HEK293 (cell line): ENCODE results near the gene FNIP1.
"Not testable (repeated sequence)": the region's sequence is repeated elsewhere in the genome, so short reads cannot be mapped to it uniquely, and the experiment has no call there.

ENCODE experiments used
- CTCF ChIA-PET: fragments of 350-600 bp; formaldehyde crosslinking; extraction: SDS; loops from one replicate; lab custom pipeline; 2021; ENCODE audit warnings: antibody characterized with exemption; lab: Yijun Ruan, JAX
- POLR2A ChIA-PET: fragments of 300-600 bp; formaldehyde crosslinking; extraction: SDS; loops from one replicate; lab custom pipeline; 2020; ENCODE audit warnings: antibody characterized with exemption, inconsistent platforms; lab: Yijun Ruan, JAX
- H3K27ac ChIP-seq: fragments of 200-500 bp; sonication (Bioruptor generic); 2 replicates; pipeline ENCODE4 v1.5.1; 2014; ENCODE audit warnings: low read depth, low read length, control low read depth, inconsistent platforms; ENCODE audit errors: extremely low read depth
- H3K36me3 ChIP-seq, 2 experiments: fragments of 200-500 bp in 1 of 2; sonication (Bioruptor generic) in 1 of 2; 1 replicate in 1 of 2; 2 replicates in 1 of 2; pipeline ENCODE4 v1.5.1; 2014 to 2017; ENCODE audit warnings: inconsistent platforms in 2 of 2, low read length in 2 of 2; ENCODE audit not compliant: control insufficient read depth in 2 of 2, insufficient read depth in 1 of 2
- H3K4me1 ChIP-seq: fragments of 200-500 bp; sonication (Bioruptor generic); 2 replicates; pipeline ENCODE4 v1.5.1; 2014; ENCODE audit warnings: mild to moderate bottlenecking, low read length, inconsistent platforms; ENCODE audit not compliant: control insufficient read depth, insufficient read depth
- H3K4me3 ChIP-seq: 2 replicates; pipeline ENCODE4 v1.5.1; 2011; ENCODE audit warnings: low read depth, mild to moderate bottlenecking, control low read depth, low read length, moderate library complexity
- H3K9me3 ChIP-seq: fragments of 200-500 bp; sonication (Bioruptor generic); 2 replicates; pipeline ENCODE4 v1.5.1; 2014; ENCODE audit warnings: low read depth, low read length, inconsistent platforms; ENCODE audit not compliant: control insufficient read depth, insufficient read depth
- BCL11B ChIP-seq: fragments of 450-650 bp; formaldehyde crosslinking; IDR thresholded peaks from 2 replicates; pipeline ENCODE4 v1.5.1; 2016; ENCODE audit warnings: low read depth, missing biosample characterization, missing genetic modification characterization
- GFI1B ChIP-seq: fragments of 450-650 bp; formaldehyde crosslinking; IDR thresholded peaks from 2 replicates; pipeline ENCODE4 v1.5.1; 2016; ENCODE audit warnings: missing biosample characterization, missing genetic modification characterization
- HOXD13 ChIP-seq: sonication (generic); formaldehyde crosslinking; IDR thresholded peaks from 2 replicates; pipeline ENCODE4 v1.8.0; 2022; ENCODE audit warnings: missing genetic modification reagents, borderline replicate concordance
- KLF16 ChIP-seq: fragments of 450-650 bp; formaldehyde crosslinking; IDR thresholded peaks from 2 replicates; pipeline ENCODE4 v1.5.1; 2017; ENCODE audit warnings: missing biosample characterization, missing genetic modification characterization
- MYNN ChIP-seq: fragments of 450-650 bp; formaldehyde crosslinking; IDR thresholded peaks from 2 replicates; pipeline ENCODE4 v1.5.1; 2016; ENCODE audit warnings: missing biosample characterization, missing genetic modification characterization, borderline replicate concordance
- SETDB1 ChIP-seq: IDR thresholded peaks from one replicate; pipeline ENCODE4 v1.6.1; 2017; ENCODE audit warnings: mild to moderate bottlenecking, low read length, moderate library complexity, mixed read lengths; ENCODE audit not compliant: insufficient read length
- ZNF114 ChIP-seq: fragments of 450-650 bp; formaldehyde crosslinking; IDR thresholded peaks from 2 replicates; pipeline ENCODE4 v1.5.0; 2017; ENCODE audit warnings: missing biosample characterization, missing genetic modification characterization
- ZNF175 ChIP-seq: fragments of 450-650 bp; formaldehyde crosslinking; IDR thresholded peaks from 2 replicates; pipeline ENCODE4 v1.5.1; 2016; ENCODE audit warnings: missing biosample characterization, missing genetic modification characterization
- ZNF2 ChIP-seq: fragments of 450-650 bp; formaldehyde crosslinking; IDR thresholded peaks from 2 replicates; pipeline ENCODE4 v1.5.1; 2016; ENCODE audit warnings: missing biosample characterization, missing genetic modification characterization
- ZNF223 ChIP-seq: fragments of 450-650 bp; formaldehyde crosslinking; IDR thresholded peaks from 2 replicates; pipeline ENCODE4 v1.5.1; 2016; ENCODE audit warnings: missing biosample characterization, missing genetic modification characterization
- ZNF23 ChIP-seq: fragments of 450-650 bp; formaldehyde crosslinking; IDR thresholded peaks from 2 replicates; pipeline ENCODE4 v1.5.1; 2016; ENCODE audit warnings: missing biosample characterization, missing genetic modification characterization, borderline replicate concordance
- TF ChIP-seq, protein P1 (sequence below): fragments of 450-650 bp; formaldehyde crosslinking; IDR thresholded peaks from 2 replicates; pipeline ENCODE4 v1.5.1; 2016; ENCODE audit warnings: missing biosample characterization, missing genetic modification characterization
- TF ChIP-seq, protein P2 (sequence below): fragments of 450-650 bp; formaldehyde crosslinking; IDR thresholded peaks from 2 replicates; pipeline ENCODE4 v1.5.1; 2016; ENCODE audit warnings: missing biosample characterization, missing genetic modification characterization
- TF ChIP-seq, protein P3 (sequence below): fragments of 450-650 bp; formaldehyde crosslinking; optimal IDR thresholded peaks from 2 replicates; pipeline ENCODE3; 2016; ENCODE audit warnings: missing biosample characterization, mild to moderate bottlenecking, missing genetic modification characterization
- TF ChIP-seq, protein P4 (sequence below): fragments of 450-650 bp; formaldehyde crosslinking; IDR thresholded peaks from 2 replicates; pipeline ENCODE4 v1.5.1; 2016; ENCODE audit warnings: missing biosample characterization, missing genetic modification characterization, low read depth
- TF ChIP-seq, protein P5 (sequence below): IDR thresholded peaks from 2 replicates; pipeline ENCODE4 v1.6.1; 2011; ENCODE audit warnings: mild to moderate bottlenecking, low read depth, low read length, borderline replicate concordance
- TF ChIP-seq, protein P6 (sequence below): sonication (generic); formaldehyde crosslinking; IDR thresholded peaks from 2 replicates; pipeline ENCODE4 v1.8.1; 2022; ENCODE audit warnings: mild to moderate bottlenecking, moderate library complexity, missing genetic modification reagents
- TF ChIP-seq, protein P7 (sequence below): fragments of 450-650 bp; formaldehyde crosslinking; IDR thresholded peaks from 2 replicates; pipeline ENCODE4 v1.5.1; 2017; ENCODE audit warnings: missing biosample characterization, missing genetic modification characterization

Gene FNIP1

DNA sequence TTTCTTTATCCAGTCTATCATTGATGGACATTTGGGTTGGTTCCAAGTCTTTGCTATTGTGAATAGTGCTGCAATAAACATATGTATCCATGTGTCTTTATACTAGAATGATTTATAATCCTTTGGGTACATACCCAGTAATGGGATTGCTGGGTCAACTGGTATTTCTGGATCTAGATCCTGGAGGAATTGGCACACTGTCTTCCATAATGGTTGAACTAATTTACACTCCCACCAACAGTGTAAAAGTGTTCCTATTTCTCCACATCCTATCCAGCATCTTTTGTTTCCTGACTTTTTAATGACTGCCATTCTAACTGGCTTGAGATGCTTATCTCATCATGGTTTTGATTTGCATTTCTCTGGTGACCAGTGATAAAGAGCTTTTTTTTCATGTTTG, 72.7 kb downstream of the FNIP1 start:
- CTCF ChIA-PET, POLR2A ChIA-PET, H3K9me3 ChIP-seq, H3K4me1 ChIP-seq, H3K4me3 ChIP-seq, H3K27ac ChIP-seq: not testable (repeated sequence)
- peaks cover 3 to 12% of the 10 kb centered on the region in 2 experiments; a peak in 2 of 3 replicates for H3K36me3 ChIP-seq

DNA sequence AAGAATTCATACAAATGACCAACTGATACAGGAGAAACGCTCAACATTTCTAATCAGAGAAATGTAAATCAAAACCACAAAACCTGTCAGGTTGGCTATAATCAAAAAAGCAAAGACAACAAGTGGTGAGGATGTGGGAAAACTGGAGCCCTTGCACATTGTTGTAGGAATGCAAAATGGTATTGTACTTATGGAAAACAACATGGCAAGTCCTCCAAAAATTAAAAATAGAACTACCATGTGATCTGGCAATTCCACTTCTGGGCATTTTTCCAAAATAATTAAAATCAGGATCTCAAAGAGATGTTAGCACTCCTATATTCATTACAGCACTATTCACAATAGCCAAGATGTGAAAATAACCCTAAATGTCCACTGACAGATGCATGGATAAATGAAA, 76.1 kb downstream of the FNIP1 start:
- H3K9me3 ChIP-seq, result no peaks in the 10 kb centered on the region
- H3K4me1 ChIP-seq, result no peaks in the 10 kb centered on the region
- CTCF ChIA-PET, result no interaction called here
- POLR2A ChIA-PET, result no interaction called here
- no peak overlapping the region for H3K27ac ChIP-seq
- no peak for TF ChIP-seq HOXD13 (CRISPR knock-in tag)
- TF ChIP-seq, protein P1, sequence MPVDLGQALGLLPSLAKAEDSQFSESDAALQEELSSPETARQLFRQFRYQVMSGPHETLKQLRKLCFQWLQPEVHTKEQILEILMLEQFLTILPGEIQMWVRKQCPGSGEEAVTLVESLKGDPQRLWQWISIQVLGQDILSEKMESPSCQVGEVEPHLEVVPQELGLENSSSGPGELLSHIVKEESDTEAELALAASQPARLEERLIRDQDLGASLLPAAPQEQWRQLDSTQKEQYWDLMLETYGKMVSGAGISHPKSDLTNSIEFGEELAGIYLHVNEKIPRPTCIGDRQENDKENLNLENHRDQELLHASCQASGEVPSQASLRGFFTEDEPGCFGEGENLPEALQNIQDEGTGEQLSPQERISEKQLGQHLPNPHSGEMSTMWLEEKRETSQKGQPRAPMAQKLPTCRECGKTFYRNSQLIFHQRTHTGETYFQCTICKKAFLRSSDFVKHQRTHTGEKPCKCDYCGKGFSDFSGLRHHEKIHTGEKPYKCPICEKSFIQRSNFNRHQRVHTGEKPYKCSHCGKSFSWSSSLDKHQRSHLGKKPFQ (tag by site-specific recombination), result no peak
- no peak for TF ChIP-seq KLF16 (tag by site-specific recombination)
- TF ChIP-seq, protein P2, sequence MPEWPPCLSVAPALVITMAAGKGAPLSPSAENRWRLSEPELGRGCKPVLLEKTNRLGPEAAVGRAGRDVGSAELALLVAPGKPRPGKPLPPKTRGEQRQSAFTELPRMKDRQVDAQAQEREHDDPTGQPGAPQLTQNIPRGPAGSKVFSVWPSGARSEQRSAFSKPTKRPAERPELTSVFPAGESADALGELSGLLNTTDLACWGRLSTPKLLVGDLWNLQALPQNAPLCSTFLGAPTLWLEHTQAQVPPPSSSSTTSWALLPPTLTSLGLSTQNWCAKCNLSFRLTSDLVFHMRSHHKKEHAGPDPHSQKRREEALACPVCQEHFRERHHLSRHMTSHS (tag by site-specific recombination), result no peak
- TF ChIP-seq, protein P3, sequence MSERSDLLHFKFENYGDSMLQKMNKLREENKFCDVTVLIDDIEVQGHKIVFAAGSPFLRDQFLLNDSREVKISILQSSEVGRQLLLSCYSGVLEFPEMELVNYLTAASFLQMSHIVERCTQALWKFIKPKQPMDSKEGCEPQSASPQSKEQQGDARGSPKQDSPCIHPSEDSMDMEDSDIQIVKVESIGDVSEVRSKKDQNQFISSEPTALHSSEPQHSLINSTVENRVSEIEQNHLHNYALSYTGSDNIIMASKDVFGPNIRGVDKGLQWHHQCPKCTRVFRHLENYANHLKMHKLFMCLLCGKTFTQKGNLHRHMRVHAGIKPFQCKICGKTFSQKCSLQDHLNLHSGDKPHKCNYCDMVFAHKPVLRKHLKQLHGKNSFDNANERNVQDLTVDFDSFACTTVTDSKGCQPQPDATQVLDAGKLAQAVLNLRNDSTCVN (tag by site-specific recombination), result no peak
- no peak for TF ChIP-seq ZNF223 (tag by site-specific recombination)
- TF ChIP-seq, protein P4, sequence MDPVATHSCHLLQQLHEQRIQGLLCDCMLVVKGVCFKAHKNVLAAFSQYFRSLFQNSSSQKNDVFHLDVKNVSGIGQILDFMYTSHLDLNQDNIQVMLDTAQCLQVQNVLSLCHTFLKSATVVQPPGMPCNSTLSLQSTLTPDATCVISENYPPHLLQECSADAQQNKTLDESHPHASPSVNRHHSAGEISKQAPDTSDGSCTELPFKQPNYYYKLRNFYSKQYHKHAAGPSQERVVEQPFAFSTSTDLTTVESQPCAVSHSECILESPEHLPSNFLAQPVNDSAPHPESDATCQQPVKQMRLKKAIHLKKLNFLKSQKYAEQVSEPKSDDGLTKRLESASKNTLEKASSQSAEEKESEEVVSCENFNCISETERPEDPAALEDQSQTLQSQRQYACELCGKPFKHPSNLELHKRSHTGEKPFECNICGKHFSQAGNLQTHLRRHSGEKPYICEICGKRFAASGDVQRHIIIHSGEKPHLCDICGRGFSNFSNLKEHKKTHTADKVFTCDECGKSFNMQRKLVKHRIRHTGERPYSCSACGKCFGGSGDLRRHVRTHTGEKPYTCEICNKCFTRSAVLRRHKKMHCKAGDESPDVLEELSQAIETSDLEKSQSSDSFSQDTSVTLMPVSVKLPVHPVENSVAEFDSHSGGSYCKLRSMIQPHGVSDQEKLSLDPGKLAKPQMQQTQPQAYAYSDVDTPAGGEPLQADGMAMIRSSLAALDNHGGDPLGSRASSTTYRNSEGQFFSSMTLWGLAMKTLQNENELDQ, result no peak
- TF ChIP-seq MYNN, result no peak
- TF ChIP-seq, protein P5, sequence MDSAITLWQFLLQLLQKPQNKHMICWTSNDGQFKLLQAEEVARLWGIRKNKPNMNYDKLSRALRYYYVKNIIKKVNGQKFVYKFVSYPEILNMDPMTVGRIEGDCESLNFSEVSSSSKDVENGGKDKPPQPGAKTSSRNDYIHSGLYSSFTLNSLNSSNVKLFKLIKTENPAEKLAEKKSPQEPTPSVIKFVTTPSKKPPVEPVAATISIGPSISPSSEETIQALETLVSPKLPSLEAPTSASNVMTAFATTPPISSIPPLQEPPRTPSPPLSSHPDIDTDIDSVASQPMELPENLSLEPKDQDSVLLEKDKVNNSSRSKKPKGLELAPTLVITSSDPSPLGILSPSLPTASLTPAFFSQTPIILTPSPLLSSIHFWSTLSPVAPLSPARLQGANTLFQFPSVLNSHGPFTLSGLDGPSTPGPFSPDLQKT, result no peak
- TF ChIP-seq GFI1B (tag by site-specific recombination), result no peak
- TF ChIP-seq, protein P6, sequence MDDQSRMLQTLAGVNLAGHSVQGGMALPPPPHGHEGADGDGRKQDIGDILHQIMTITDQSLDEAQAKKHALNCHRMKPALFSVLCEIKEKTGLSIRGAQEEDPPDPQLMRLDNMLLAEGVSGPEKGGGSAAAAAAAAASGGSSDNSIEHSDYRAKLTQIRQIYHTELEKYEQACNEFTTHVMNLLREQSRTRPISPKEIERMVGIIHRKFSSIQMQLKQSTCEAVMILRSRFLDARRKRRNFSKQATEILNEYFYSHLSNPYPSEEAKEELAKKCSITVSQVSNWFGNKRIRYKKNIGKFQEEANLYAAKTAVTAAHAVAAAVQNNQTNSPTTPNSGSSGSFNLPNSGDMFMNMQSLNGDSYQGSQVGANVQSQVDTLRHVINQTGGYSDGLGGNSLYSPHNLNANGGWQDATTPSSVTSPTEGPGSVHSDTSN (CRISPR knock-in tag), result no peak
- no peak for TF ChIP-seq BCL11B (tag by site-specific recombination)
- TF ChIP-seq SETDB1, result no peak
- TF ChIP-seq ZNF23 (tag by site-specific recombination), result no peak
- TF ChIP-seq, protein P7, sequence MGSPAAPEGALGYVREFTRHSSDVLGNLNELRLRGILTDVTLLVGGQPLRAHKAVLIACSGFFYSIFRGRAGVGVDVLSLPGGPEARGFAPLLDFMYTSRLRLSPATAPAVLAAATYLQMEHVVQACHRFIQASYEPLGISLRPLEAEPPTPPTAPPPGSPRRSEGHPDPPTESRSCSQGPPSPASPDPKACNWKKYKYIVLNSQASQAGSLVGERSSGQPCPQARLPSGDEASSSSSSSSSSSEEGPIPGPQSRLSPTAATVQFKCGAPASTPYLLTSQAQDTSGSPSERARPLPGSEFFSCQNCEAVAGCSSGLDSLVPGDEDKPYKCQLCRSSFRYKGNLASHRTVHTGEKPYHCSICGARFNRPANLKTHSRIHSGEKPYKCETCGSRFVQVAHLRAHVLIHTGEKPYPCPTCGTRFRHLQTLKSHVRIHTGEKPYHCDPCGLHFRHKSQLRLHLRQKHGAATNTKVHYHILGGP (tag by site-specific recombination), result no peak
- no peak for TF ChIP-seq ZNF175 (tag by site-specific recombination)
- TF ChIP-seq ZNF114 (tag by site-specific recombination), result no peak
- no peak for TF ChIP-seq ZNF2 (tag by site-specific recombination)
- H3K36me3 ChIP-seq, result peaks cover 3 to 13% of the 10 kb centered on the region in 2 experiments; a peak in 2 of 3 replicates
- H3K4me3 ChIP-seq, result no peak overlapping the region
